HG03196 (cell line): ENCODE data around the gene GHDC.
"Not testable (repeated sequence)": the region's sequence is repeated elsewhere in the genome, so short reads cannot be mapped to it uniquely, and the experiment has no call there.

Source experiments
- ATAC-seq: cut with Tn5 transposase; IDR thresholded peaks from one replicate; pipeline ENCODE4 v1.9.1; 2021; ENCODE audit not compliant: unreplicated experiment

GHDC gene

GRCh38 chr17:42203354-42203753 lies 9.1 kb upstream of the GHDC start:
- no peak for ATAC-seq

- no peak for ATAC-seq
Observed at GRCh38 chr17:42202696-42203095, 8.4 kb upstream of the GHDC start.

GRCh38 chr17:42202159-42202558 lies 7.9 kb upstream of the GHDC start:
- no peak for ATAC-seq

- no peak for ATAC-seq
Observed at GRCh38 chr17:42201458-42201772, 7.1 kb upstream of the GHDC start.

- no peak for ATAC-seq
Observed at GRCh38 chr17:42200706-42201457, 6.6 kb upstream of the GHDC start.

- no peak for ATAC-seq
Observed at GRCh38 chr17:42199416-42200011, 5.2 kb upstream of the GHDC start.

- ATAC-seq = no peak
Observed at GRCh38 chr17:42198897-42199296, 4.6 kb upstream of the GHDC start.

GRCh38 chr17:42197564-42198156 lies 3.4 kb upstream of the GHDC start:
- ATAC-seq = no peak

- ATAC-seq = no peak
Observed at GRCh38 chr17:42193216-42193968, 902 bp downstream of the GHDC start.

GRCh38 chr17:42192189-42193126 lies 1.8 kb downstream of the GHDC start:
- ATAC-seq = no peak

- no peak for ATAC-seq
Observed at GRCh38 chr17:42191275-42191608, 3.1 kb downstream of the GHDC start.

GRCh38 chr17:42190491-42191274 lies 3.6 kb downstream of the GHDC start:
- ATAC-seq = no peak

GRCh38 chr17:42189651-42189965 lies 4.7 kb downstream of the GHDC start:
- ATAC-seq = no peak

GRCh38 chr17:42188749-42189650 lies 5.3 kb downstream of the GHDC start:
- no peak for ATAC-seq

GRCh38 chr17:42187833-42188232 lies 6.5 kb downstream of the GHDC start:
- ATAC-seq = no peak

- ATAC-seq = not testable (repeated sequence)
Observed at GRCh38 chr17:42186191-42186590, 8.1 kb downstream of the GHDC start.

- ATAC-seq = no peak
Observed at GRCh38 chr17:42185621-42185930, 8.7 kb downstream of the GHDC start.

GRCh38 chr17:42184713-42185620 lies 9.3 kb downstream of the GHDC start, which contains the start of gene HCRT:
TSS of gene HCRT (minus strand) at chr17:42185452. CDS start at chr17:42185365, 87 bp downstream.
- no peak for ATAC-seq
